ENCODE data around the gene KPNA6. TPM values are rescaled to one million over a fixed set of nuclear protein-coding genes. Genes with fewer than 3 reads are reported as not detected.

KPNA6 gene
- total RNA-seq, 2 experiments from 2014 or later, result 19.5 to 36.3 TPM

DNA sequence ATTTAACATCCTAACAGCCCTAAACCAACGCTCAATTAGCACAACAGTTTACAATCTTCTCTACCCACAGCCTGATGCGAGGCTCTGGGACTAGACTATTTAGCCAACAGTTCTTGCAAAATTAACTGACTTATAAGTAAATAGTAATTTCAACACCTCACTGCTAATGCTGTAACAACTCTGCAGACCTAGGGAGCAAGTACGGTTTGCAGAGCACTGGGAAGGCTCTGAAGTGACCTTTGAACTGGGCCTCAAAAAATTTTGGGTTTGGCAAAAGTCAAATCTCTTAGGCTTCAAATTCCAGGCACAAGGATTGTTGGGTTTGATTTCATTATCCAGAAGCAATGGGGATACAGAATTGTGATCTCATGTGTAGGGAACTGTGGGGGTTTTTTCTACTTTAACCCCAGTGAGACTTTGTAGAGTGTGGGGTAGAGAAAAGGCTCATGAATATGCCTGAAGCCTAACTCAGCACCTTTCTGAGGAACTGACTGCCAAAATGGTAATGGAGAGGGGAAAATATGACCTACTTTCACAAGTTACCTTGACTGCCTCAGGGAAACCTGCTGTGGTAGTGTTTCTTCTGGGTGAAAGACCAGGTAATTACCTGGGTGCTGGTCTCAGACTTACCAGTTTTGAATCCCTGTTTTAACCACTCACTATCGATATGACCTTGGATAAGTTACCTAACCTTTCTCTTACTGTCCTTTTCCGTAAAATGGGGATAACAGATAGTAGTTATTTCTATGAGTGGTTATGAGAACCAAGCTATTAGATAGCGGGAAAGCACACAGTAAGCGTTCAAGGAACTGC is 70.7 kb downstream of the KPNA6 start:
- H3K36me3 ChIP-seq (ENCODE audit: insufficient read depth, low read length), result peaks cover 50% of the 10 kb centered on the region
- no peak for DNase-seq (ENCODE audit: low spot score)
- CTCF ChIA-PET (ENCODE audit: unreplicated experiment), result interaction anchor here (1.5 kb wide), 1 partner anchor 71 kb away, joined by 6 read pairs; the partner anchor contains the start of gene KPNA6
- TF ChIP-seq, protein P1, sequence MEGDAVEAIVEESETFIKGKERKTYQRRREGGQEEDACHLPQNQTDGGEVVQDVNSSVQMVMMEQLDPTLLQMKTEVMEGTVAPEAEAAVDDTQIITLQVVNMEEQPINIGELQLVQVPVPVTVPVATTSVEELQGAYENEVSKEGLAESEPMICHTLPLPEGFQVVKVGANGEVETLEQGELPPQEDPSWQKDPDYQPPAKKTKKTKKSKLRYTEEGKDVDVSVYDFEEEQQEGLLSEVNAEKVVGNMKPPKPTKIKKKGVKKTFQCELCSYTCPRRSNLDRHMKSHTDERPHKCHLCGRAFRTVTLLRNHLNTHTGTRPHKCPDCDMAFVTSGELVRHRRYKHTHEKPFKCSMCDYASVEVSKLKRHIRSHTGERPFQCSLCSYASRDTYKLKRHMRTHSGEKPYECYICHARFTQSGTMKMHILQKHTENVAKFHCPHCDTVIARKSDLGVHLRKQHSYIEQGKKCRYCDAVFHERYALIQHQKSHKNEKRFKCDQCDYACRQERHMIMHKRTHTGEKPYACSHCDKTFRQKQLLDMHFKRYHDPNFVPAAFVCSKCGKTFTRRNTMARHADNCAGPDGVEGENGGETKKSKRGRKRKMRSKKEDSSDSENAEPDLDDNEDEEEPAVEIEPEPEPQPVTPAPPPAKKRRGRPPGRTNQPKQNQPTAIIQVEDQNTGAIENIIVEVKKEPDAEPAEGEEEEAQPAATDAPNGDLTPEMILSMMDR (conservative IDR thresholded peaks at IDR 0.05; ENCODE audit: low read length), result no peak
- no peak for TF ChIP-seq EZH2phosphoT487 (IDR thresholded peaks at IDR 0.05; ENCODE audit: borderline replicate concordance, low read depth, low read length)
- H3K27ac ChIP-seq (ENCODE audit: low read depth, low read length, poor library complexity, severe bottlenecking), result peak overlapping the region; percentile 65
- no peaks in the 10 kb centered on the region for H3K9me2 ChIP-seq (ENCODE audit: insufficient read depth, low read length)
- BruUV-seq (replicated peaks), result TSS peak; percentile 95
- POLR2A ChIA-PET, result interaction anchor here (0.8 to 1.2 kb wide), 5 partner anchors 15 to 105 kb away, joined by 3 to 7 read pairs (median 3); no protein-coding TSS in a partner anchor
- peaks cover 12% of the 10 kb centered on the region; the same call in 1 of the 2 replicates for H4K20me1 ChIP-seq (ENCODE audit: insufficient read depth, low read length)
- peak overlapping the region; percentile 80 for H2AFZ ChIP-seq (ENCODE audit: low read length)
- intact Hi-C loops (cut with micrococcal nuclease; ENCODE audit: unreplicated experiment), result no loop called here
- H3K4me1 ChIP-seq (ENCODE audit: insufficient read depth, low read length, poor library complexity, severe bottlenecking), result peaks cover 25% of the 10 kb centered on the region
- H3K4me3 ChIP-seq (ENCODE audit: low read depth, low read length, poor library complexity, severe bottlenecking), result peak overlapping the region; percentile 78
- H3K9me3 ChIP-seq (ENCODE audit: low read length), result no peaks in the 10 kb centered on the region
- H3K79me2 ChIP-seq (ENCODE audit: insufficient read depth, low read depth, low read length), result peaks cover 34% of the 10 kb centered on the region
- H3K4me2 ChIP-seq (ENCODE audit: low read length), result peak overlapping the region; percentile 72

DNA sequence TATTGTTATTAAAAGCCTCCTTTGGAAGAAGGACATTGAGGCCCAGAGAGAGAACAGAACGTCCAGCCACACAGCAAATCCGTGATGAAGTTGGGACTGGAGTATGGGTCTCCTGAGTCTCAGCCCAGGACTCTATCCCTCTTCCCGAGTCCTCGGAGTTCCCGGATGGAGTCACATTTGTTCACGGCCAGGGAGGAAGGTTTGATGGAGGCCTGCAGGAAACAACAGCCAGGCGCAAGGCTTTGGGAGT is 71.3 kb downstream of the KPNA6 start:
- H3K79me2 ChIP-seq (ENCODE audit: insufficient read depth, low read depth, low read length), result peaks cover 39% of the 10 kb centered on the region
- peaks cover 13% of the 10 kb centered on the region for H4K20me1 ChIP-seq (ENCODE audit: insufficient read depth, low read length)
- peak overlapping the region; percentile 78 for H3K4me3 ChIP-seq (ENCODE audit: low read depth, low read length, poor library complexity, severe bottlenecking)
- H3K9me3 ChIP-seq (ENCODE audit: low read length), result no peaks in the 10 kb centered on the region
- intact Hi-C loops (cut with micrococcal nuclease; ENCODE audit: unreplicated experiment), result no loop called here
- no peak for TF ChIP-seq EZH2phosphoT487 (IDR thresholded peaks at IDR 0.05; ENCODE audit: borderline replicate concordance, low read depth, low read length)
- TF ChIP-seq, protein P1 (conservative IDR thresholded peaks at IDR 0.05; ENCODE audit: low read length), result no peak
- peak overlapping the region; percentile 80 for H2AFZ ChIP-seq (ENCODE audit: low read length)
- no TSS peak for BruUV-seq (replicated peaks)
- peaks cover 28% of the 10 kb centered on the region for H3K4me1 ChIP-seq (ENCODE audit: insufficient read depth, low read length, poor library complexity, severe bottlenecking)
- no peak for DNase-seq (ENCODE audit: low spot score)
- H3K9me2 ChIP-seq (ENCODE audit: insufficient read depth, low read length), result no peaks in the 10 kb centered on the region
- ChIA-PET CTCF (ENCODE audit: unreplicated experiment) (interaction anchor here (1.5 kb wide), 1 partner anchor 71 kb away, joined by 6 read pairs; the partner anchor contains the start of gene KPNA6), POLR2A (interaction anchor here (0.8 to 1.2 kb wide), 5 partner anchors 16 to 106 kb away, joined by 3 to 7 read pairs (median 3); no protein-coding TSS in a partner anchor)
- peak overlapping the region; percentile 65 for H3K27ac ChIP-seq (ENCODE audit: low read depth, low read length, poor library complexity, severe bottlenecking)
- peak overlapping the region; percentile 72 for H3K4me2 ChIP-seq (ENCODE audit: low read length)
- peaks cover 49% of the 10 kb centered on the region for H3K36me3 ChIP-seq (ENCODE audit: insufficient read depth, low read length)
